ENCODE measurements around the gene NCKAP5L. TPM values are rescaled to one million over a fixed set of nuclear protein-coding genes. Genes with fewer than 3 reads are reported as not detected.

The NCKAP5L gene
- total and polyA plus RNA-seq, 9 of the 15 experiments (the other 6 are each of a cell fraction or from before 2014, with no cell fraction given) = 0.01 to 14.4 (median 3.7) TPM

DNA sequence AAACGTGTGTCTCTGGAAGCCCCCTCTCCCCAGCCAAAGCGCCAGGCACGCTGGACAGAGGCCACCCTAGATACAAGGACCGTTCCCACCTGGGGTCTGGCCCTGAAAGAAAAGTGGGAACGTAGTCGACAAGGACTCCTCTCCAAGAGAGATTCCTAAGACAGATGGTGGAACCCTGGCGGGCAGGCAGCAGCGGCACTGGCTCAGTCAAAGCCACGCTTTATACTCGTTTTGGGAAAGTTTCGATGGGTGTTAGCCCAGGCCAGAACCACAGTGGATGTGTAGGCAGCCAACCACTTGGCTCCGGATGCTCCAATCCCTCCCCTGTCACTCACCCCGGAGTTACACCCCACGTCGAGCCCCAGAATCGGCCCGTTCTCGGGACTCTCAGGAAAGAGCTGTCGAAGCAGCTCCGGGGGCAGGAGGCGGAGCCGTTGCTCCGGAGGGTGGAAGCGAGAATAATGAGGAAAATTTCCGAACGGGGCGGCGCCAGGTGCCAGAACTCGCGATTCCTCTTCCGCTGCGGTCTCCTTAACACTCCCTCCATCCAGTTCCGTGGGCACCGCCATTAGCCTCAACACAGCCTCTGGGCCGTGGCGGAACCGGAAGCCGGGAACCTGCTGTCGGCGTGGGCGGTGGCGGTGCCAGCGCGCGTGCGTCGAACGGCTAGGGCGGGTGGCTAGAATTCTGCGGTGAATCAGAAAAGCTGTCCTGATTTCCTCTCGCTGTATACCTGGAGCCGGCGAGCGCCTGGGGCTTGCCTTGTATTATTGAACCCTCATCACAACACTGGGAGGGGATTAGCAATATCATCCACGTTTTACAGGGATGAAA, 14.5 kb upstream of the NCKAP5L start, which contains the start of gene BCDIN3D (continued):
- TF ChIP-seq, protein P1, sequence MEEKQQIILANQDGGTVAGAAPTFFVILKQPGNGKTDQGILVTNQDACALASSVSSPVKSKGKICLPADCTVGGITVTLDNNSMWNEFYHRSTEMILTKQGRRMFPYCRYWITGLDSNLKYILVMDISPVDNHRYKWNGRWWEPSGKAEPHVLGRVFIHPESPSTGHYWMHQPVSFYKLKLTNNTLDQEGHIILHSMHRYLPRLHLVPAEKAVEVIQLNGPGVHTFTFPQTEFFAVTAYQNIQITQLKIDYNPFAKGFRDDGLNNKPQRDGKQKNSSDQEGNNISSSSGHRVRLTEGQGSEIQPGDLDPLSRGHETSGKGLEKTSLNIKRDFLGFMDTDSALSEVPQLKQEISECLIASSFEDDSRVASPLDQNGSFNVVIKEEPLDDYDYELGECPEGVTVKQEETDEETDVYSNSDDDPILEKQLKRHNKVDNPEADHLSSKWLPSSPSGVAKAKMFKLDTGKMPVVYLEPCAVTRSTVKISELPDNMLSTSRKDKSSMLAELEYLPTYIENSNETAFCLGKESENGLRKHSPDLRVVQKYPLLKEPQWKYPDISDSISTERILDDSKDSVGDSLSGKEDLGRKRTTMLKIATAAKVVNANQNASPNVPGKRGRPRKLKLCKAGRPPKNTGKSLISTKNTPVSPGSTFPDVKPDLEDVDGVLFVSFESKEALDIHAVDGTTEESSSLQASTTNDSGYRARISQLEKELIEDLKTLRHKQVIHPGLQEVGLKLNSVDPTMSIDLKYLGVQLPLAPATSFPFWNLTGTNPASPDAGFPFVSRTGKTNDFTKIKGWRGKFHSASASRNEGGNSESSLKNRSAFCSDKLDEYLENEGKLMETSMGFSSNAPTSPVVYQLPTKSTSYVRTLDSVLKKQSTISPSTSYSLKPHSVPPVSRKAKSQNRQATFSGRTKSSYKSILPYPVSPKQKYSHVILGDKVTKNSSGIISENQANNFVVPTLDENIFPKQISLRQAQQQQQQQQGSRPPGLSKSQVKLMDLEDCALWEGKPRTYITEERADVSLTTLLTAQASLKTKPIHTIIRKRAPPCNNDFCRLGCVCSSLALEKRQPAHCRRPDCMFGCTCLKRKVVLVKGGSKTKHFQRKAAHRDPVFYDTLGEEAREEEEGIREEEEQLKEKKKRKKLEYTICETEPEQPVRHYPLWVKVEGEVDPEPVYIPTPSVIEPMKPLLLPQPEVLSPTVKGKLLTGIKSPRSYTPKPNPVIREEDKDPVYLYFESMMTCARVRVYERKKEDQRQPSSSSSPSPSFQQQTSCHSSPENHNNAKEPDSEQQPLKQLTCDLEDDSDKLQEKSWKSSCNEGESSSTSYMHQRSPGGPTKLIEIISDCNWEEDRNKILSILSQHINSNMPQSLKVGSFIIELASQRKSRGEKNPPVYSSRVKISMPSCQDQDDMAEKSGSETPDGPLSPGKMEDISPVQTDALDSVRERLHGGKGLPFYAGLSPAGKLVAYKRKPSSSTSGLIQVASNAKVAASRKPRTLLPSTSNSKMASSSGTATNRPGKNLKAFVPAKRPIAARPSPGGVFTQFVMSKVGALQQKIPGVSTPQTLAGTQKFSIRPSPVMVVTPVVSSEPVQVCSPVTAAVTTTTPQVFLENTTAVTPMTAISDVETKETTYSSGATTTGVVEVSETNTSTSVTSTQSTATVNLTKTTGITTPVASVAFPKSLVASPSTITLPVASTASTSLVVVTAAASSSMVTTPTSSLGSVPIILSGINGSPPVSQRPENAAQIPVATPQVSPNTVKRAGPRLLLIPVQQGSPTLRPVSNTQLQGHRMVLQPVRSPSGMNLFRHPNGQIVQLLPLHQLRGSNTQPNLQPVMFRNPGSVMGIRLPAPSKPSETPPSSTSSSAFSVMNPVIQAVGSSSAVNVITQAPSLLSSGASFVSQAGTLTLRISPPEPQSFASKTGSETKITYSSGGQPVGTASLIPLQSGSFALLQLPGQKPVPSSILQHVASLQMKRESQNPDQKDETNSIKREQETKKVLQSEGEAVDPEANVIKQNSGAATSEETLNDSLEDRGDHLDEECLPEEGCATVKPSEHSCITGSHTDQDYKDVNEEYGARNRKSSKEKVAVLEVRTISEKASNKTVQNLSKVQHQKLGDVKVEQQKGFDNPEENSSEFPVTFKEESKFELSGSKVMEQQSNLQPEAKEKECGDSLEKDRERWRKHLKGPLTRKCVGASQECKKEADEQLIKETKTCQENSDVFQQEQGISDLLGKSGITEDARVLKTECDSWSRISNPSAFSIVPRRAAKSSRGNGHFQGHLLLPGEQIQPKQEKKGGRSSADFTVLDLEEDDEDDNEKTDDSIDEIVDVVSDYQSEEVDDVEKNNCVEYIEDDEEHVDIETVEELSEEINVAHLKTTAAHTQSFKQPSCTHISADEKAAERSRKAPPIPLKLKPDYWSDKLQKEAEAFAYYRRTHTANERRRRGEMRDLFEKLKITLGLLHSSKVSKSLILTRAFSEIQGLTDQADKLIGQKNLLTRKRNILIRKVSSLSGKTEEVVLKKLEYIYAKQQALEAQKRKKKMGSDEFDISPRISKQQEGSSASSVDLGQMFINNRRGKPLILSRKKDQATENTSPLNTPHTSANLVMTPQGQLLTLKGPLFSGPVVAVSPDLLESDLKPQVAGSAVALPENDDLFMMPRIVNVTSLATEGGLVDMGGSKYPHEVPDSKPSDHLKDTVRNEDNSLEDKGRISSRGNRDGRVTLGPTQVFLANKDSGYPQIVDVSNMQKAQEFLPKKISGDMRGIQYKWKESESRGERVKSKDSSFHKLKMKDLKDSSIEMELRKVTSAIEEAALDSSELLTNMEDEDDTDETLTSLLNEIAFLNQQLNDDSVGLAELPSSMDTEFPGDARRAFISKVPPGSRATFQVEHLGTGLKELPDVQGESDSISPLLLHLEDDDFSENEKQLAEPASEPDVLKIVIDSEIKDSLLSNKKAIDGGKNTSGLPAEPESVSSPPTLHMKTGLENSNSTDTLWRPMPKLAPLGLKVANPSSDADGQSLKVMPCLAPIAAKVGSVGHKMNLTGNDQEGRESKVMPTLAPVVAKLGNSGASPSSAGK (IDR thresholded peaks at IDR 0.05) = peak; percentile 66
- peak; percentile 77 for TF ChIP-seq HMGN3 (IDR thresholded peaks at IDR 0.05; ENCODE audit: borderline replicate concordance, extremely low read depth, insufficient read length, low read depth, low read length)
- TF ChIP-seq CHD2 (IDR thresholded peaks at IDR 0.05; ENCODE audit: low read depth, low read length) = peak; percentile 55; the same call in 1 of the 2 replicates
- TF ChIP-seq SUPT5H (IDR thresholded peaks at IDR 0.05) = peak; percentile 93
- TF ChIP-seq PML (IDR thresholded peaks at IDR 0.05; ENCODE audit: low read length) = peak; percentile 51; the same call in 1 of the 2 replicates
- TF ChIP-seq MAZ (CRISPR knock-in tag; conservative IDR thresholded peaks at IDR 0.05 in 1 of 2, IDR thresholded peaks at IDR 0.05 in 1 of 2) = peak; percentile 57 to 74
- no peak for TF ChIP-seq NCOA4 (IDR thresholded peaks at IDR 0.05; ENCODE audit: partially characterized antibody)
- no peak for TF ChIP-seq ZNF778 (CRISPR knock-in tag; IDR thresholded peaks at IDR 0.05)
- TF ChIP-seq ZBTB8A (IDR thresholded peaks at IDR 0.05; ENCODE audit: partially characterized antibody) = no peak
- TF ChIP-seq, protein P2, sequence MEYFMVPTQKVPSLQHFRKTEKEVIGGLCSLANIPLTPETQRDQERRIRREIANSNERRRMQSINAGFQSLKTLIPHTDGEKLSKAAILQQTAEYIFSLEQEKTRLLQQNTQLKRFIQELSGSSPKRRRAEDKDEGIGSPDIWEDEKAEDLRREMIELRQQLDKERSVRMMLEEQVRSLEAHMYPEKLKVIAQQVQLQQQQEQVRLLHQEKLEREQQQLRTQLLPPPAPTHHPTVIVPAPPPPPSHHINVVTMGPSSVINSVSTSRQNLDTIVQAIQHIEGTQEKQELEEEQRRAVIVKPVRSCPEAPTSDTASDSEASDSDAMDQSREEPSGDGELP (CRISPR knock-in tag; IDR thresholded peaks at IDR 0.05; ENCODE audit: borderline replicate concordance) = peak; percentile 82
- 0 out of 2 replicates have a peak, but pooled peaks have one; percentile 42 for TF ChIP-seq CREM (IDR thresholded peaks at IDR 0.05; ENCODE audit: low read depth)
- TF ChIP-seq, protein P3, sequence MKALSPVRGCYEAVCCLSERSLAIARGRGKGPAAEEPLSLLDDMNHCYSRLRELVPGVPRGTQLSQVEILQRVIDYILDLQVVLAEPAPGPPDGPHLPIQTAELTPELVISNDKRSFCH (CRISPR knock-in tag; IDR thresholded peaks at IDR 0.05) = no peak
- TF ChIP-seq, protein P3 (tag; IDR thresholded peaks at IDR 0.05) = no peak
- TF ChIP-seq L3MBTL2 (IDR thresholded peaks at IDR 0.05) = peak; percentile 74
- TF ChIP-seq NBN (IDR thresholded peaks at IDR 0.05; ENCODE audit: low read depth) = peak; percentile 42; the same call in 1 of the 2 replicates

Measured in K562 (cell line).